Hepatocyte (in vitro differentiated cells): ENCODE measurements around the gene NDUFV1.

Experiments used
- CTCF ChIP-seq: fragments of 200-600 bp; sonication (generic); IDR thresholded peaks from 2 replicates; pipeline ENCODE4 v1.5.1; 2016; ENCODE audit warnings: antibody characterized with exemption, mild to moderate bottlenecking; ENCODE audit not compliant: poor library complexity
- EZH2 ChIP-seq: fragments of 200-600 bp; sonication (generic); IDR thresholded peaks from 2 replicates; pipeline ENCODE4 v1.6.1; 2016; ENCODE audit warnings: antibody characterized with exemption, mild to moderate bottlenecking, borderline replicate concordance
- EZH2phosphoT487 ChIP-seq: fragments of 200-600 bp; sonication (generic); IDR thresholded peaks from one replicate; pipeline ENCODE4 v1.6.1; 2018; ENCODE audit warnings: antibody characterized with exemption, mild to moderate bottlenecking, low read depth, moderate library complexity; ENCODE audit not compliant: unreplicated experiment, severe bottlenecking

GRCh38 chr11:67617243-67617953 is 10.7 kb downstream of the NDUFV1 start:
- TF ChIP-seq CTCF, result no peak
- TF ChIP-seq EZH2, result no peak
- no peak for TF ChIP-seq EZH2phosphoT487
